ENCODE results near the gene TRAPPC12.

The TRAPPC12 gene

GRCh38 chr2:3459185-3460015 lies 79.9 kb downstream of the TRAPPC12 start:
- H3K27ac ChIP-seq (ENCODE audit: low read depth, low read length), result no peak overlapping the region
- peaks cover 28% of the 10 kb centered on the region for H3K36me3 ChIP-seq (ENCODE audit: insufficient read depth, low read length)
- no peak overlapping the region for H3K9ac ChIP-seq (ENCODE audit: low read length)
- H3K27me3 ChIP-seq (ENCODE audit: control insufficient read depth in 1 of 2, insufficient read depth in 2 of 2, low read length in 2 of 2), result no peaks in the 10 kb centered on the region
- no peak overlapping the region for H3K4me3 ChIP-seq (ENCODE audit: low read depth in 1 of 2, low read length in 2 of 2)
- no peaks in the 10 kb centered on the region for H3K9me3 ChIP-seq (ENCODE audit: low read length)
- peaks cover 11% of the 10 kb centered on the region for H3K4me1 ChIP-seq (ENCODE audit: insufficient read depth, low read length)

GRCh38 chr2:3460156-3460555 lies 80.7 kb downstream of the TRAPPC12 start:
- Histone ChIP-seq H3K27me3 (ENCODE audit: control insufficient read depth in 1 of 2, insufficient read depth in 2 of 2, low read length in 2 of 2) (no peaks in the 10 kb centered on the region), H3K36me3 (ENCODE audit: insufficient read depth, low read length) (peaks cover 35% of the 10 kb centered on the region), H3K4me1 (ENCODE audit: insufficient read depth, low read length) (peaks cover 11% of the 10 kb centered on the region), H3K9me3 (ENCODE audit: low read length) (no peaks in the 10 kb centered on the region), H3K27ac (ENCODE audit: low read depth, low read length) (no peak overlapping the region), H3K9ac (ENCODE audit: low read length) (no peak overlapping the region), H3K4me3 (ENCODE audit: low read depth in 1 of 2, low read length in 2 of 2) (no peak overlapping the region)

- peaks cover 44% of the 10 kb centered on the region for H3K36me3 ChIP-seq (ENCODE audit: insufficient read depth, low read length)
- no peak overlapping the region for H3K4me3 ChIP-seq (ENCODE audit: low read depth in 1 of 2, low read length in 2 of 2)
- H3K27ac ChIP-seq (ENCODE audit: low read depth, low read length), result no peak overlapping the region
- H3K4me1 ChIP-seq (ENCODE audit: insufficient read depth, low read length), result peaks cover 11% of the 10 kb centered on the region
- H3K9me3 ChIP-seq (ENCODE audit: low read length), result no peaks in the 10 kb centered on the region
- no peaks in the 10 kb centered on the region for H3K27me3 ChIP-seq (ENCODE audit: control insufficient read depth in 1 of 2, insufficient read depth in 2 of 2, low read length in 2 of 2)
- no peak overlapping the region for H3K9ac ChIP-seq (ENCODE audit: low read length)
Measured at GRCh38 chr2:3460831-3461800, 81.6 kb downstream of the TRAPPC12 start.

- no peak overlapping the region for H3K27ac ChIP-seq (ENCODE audit: low read depth, low read length)
- no peak overlapping the region for H3K4me3 ChIP-seq (ENCODE audit: low read depth in 1 of 2, low read length in 2 of 2)
- H3K9me3 ChIP-seq (ENCODE audit: low read length), result no peaks in the 10 kb centered on the region
- peaks cover 51% of the 10 kb centered on the region for H3K36me3 ChIP-seq (ENCODE audit: insufficient read depth, low read length)
- H3K4me1 ChIP-seq (ENCODE audit: insufficient read depth, low read length), result peaks cover 11% of the 10 kb centered on the region
- H3K27me3 ChIP-seq (ENCODE audit: control insufficient read depth in 1 of 2, insufficient read depth in 2 of 2, low read length in 2 of 2), result no peaks in the 10 kb centered on the region
- H3K9ac ChIP-seq (ENCODE audit: low read length), result no peak overlapping the region
Measured at GRCh38 chr2:3461801-3462492, 82.5 kb downstream of the TRAPPC12 start.

GRCh38 chr2:3462493-3463104 lies 83.1 kb downstream of the TRAPPC12 start:
- Histone ChIP-seq H3K4me3 (ENCODE audit: low read depth in 1 of 2, low read length in 2 of 2) (no peak overlapping the region), H3K9me3 (ENCODE audit: low read length) (no peaks in the 10 kb centered on the region), H3K9ac (ENCODE audit: low read length) (no peak overlapping the region), H3K4me1 (ENCODE audit: insufficient read depth, low read length) (peaks cover 11% of the 10 kb centered on the region), H3K27me3 (ENCODE audit: control insufficient read depth in 1 of 2, insufficient read depth in 2 of 2, low read length in 2 of 2) (no peaks in the 10 kb centered on the region), H3K36me3 (ENCODE audit: insufficient read depth, low read length) (peaks cover 54% of the 10 kb centered on the region), H3K27ac (ENCODE audit: low read depth, low read length) (no peak overlapping the region)

GRCh38 chr2:3463186-3463835 lies 83.8 kb downstream of the TRAPPC12 start:
- peaks cover 11% of the 10 kb centered on the region for H3K4me1 ChIP-seq (ENCODE audit: insufficient read depth, low read length)
- H3K36me3 ChIP-seq (ENCODE audit: insufficient read depth, low read length), result peaks cover 54% of the 10 kb centered on the region
- H3K27ac ChIP-seq (ENCODE audit: low read depth, low read length), result no peak overlapping the region

GRCh38 chr2:3463944-3464343 lies 84.5 kb downstream of the TRAPPC12 start:
- Histone ChIP-seq H3K36me3 (ENCODE audit: insufficient read depth, low read length) (peaks cover 54% of the 10 kb centered on the region), H3K4me1 (ENCODE audit: insufficient read depth, low read length) (peaks cover 11% of the 10 kb centered on the region), H3K27ac (ENCODE audit: low read depth, low read length) (no peak overlapping the region), H3K4me3 (ENCODE audit: low read depth in 1 of 2, low read length in 2 of 2) (no peak overlapping the region), H3K9ac (ENCODE audit: low read length) (no peak overlapping the region), H3K9me3 (ENCODE audit: low read length) (no peaks in the 10 kb centered on the region), H3K27me3 (ENCODE audit: control insufficient read depth in 1 of 2, insufficient read depth in 2 of 2, low read length in 2 of 2) (no peaks in the 10 kb centered on the region)

More at GRCh38 chr2:3463186-3463835, 83.8 kb downstream of the TRAPPC12 start:
- Histone ChIP-seq H3K9me3 (ENCODE audit: low read length) (no peaks in the 10 kb centered on the region), H3K9ac (ENCODE audit: low read length) (no peak overlapping the region), H3K4me3 (ENCODE audit: low read depth in 1 of 2, low read length in 2 of 2) (no peak overlapping the region), H3K27me3 (ENCODE audit: control insufficient read depth in 1 of 2, insufficient read depth in 2 of 2, low read length in 2 of 2) (no peaks in the 10 kb centered on the region)

- H3K4me1 ChIP-seq (ENCODE audit: insufficient read depth, low read length), result peaks cover 15% of the 10 kb centered on the region
- no peak overlapping the region for H3K4me3 ChIP-seq (ENCODE audit: low read depth in 1 of 2, low read length in 2 of 2)
- H3K36me3 ChIP-seq (ENCODE audit: insufficient read depth, low read length), result peaks cover 59% of the 10 kb centered on the region
Measured at GRCh38 chr2:3464401-3465005, 85.0 kb downstream of the TRAPPC12 start.

GRCh38 chr2:3465328-3465727 lies 85.8 kb downstream of the TRAPPC12 start:
- Histone ChIP-seq H3K36me3 (ENCODE audit: insufficient read depth, low read length) (peaks cover 63% of the 10 kb centered on the region), H3K4me1 (ENCODE audit: insufficient read depth, low read length) (peaks cover 23% of the 10 kb centered on the region), H3K27ac (ENCODE audit: low read depth, low read length) (no peak overlapping the region), H3K27me3 (ENCODE audit: control insufficient read depth in 1 of 2, insufficient read depth in 2 of 2, low read length in 2 of 2) (no peaks in the 10 kb centered on the region), H3K4me3 (ENCODE audit: low read depth in 1 of 2, low read length in 2 of 2) (no peak overlapping the region), H3K9ac (ENCODE audit: low read length) (no peak overlapping the region), H3K9me3 (ENCODE audit: low read length) (no peaks in the 10 kb centered on the region)

More at GRCh38 chr2:3464401-3465005, 85.0 kb downstream of the TRAPPC12 start:
- Histone ChIP-seq H3K27me3 (ENCODE audit: control insufficient read depth in 1 of 2, insufficient read depth in 2 of 2, low read length in 2 of 2) (no peaks in the 10 kb centered on the region), H3K27ac (ENCODE audit: low read depth, low read length) (no peak overlapping the region), H3K9ac (ENCODE audit: low read length) (no peak overlapping the region), H3K9me3 (ENCODE audit: low read length) (no peaks in the 10 kb centered on the region)

- peaks cover 30% of the 10 kb centered on the region for H3K4me1 ChIP-seq (ENCODE audit: insufficient read depth, low read length)
- H3K36me3 ChIP-seq (ENCODE audit: insufficient read depth, low read length), result peaks cover 63% of the 10 kb centered on the region
- no peaks in the 10 kb centered on the region for H3K9me3 ChIP-seq (ENCODE audit: low read length)
- H3K4me3 ChIP-seq (ENCODE audit: low read depth in 1 of 2, low read length in 2 of 2), result no peak overlapping the region
- no peak overlapping the region for H3K9ac ChIP-seq (ENCODE audit: low read length)
- H3K27me3 ChIP-seq (ENCODE audit: control insufficient read depth in 1 of 2, insufficient read depth in 2 of 2, low read length in 2 of 2), result no peaks in the 10 kb centered on the region
- no peak overlapping the region for H3K27ac ChIP-seq (ENCODE audit: low read depth, low read length)
Measured at GRCh38 chr2:3465844-3466481, 86.5 kb downstream of the TRAPPC12 start.

All from muscle layer of colon (tissue), 2 donors.